HG02981 (cell line): ENCODE results near the gene CNTN2.

ENCODE experiments used
- ATAC-seq: cut with Tn5 transposase; IDR thresholded peaks from one replicate; pipeline ENCODE4 v1.9.1; 2021; ENCODE audit warnings: mild to moderate bottlenecking, moderate library complexity; ENCODE audit not compliant: unreplicated experiment

Gene CNTN2

DNA sequence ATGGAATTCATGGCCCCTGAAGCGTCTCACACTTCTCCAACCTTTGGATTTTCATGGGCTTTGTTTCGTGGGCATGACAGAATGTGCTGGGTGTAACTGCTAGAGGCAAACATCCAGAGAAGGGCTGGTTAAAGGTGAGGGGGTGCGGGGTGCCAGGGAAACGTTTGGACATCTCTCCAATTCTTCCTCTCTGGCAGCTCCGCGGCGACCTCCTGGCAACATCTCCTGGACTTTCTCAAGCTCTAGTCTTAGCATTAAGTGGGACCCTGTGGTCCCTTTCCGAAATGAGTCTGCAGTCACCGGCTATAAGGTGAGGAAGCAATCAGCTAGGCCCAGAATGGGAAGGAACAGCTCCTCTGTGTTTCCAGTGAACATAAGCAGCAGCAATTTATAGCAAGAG is 29.3 kb downstream of the CNTN2 start:
- no peak for ATAC-seq

DNA sequence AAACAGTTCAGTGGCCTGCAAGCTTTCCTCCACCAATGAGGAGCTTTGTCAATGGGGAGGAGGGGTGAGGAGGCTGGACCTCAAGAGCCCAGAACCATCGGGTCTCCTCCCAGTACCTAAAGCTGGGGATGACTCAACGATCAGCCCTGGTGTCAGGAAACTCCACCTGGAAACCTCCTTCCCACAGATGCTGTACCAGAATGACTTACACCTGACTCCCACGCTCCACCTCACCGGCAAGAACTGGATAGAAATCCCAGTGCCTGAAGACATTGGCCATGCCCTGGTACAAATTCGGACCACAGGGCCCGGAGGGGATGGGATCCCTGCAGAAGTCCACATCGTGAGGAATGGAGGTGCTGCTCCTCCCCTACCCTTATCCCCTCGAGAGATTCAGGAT is 29.9 kb downstream of the CNTN2 start:
- ATAC-seq, result no peak

- ATAC-seq, result no peak
Observed at GRCh38 chr1:205073511-205073910, 30.5 kb downstream of the CNTN2 start.

DNA sequence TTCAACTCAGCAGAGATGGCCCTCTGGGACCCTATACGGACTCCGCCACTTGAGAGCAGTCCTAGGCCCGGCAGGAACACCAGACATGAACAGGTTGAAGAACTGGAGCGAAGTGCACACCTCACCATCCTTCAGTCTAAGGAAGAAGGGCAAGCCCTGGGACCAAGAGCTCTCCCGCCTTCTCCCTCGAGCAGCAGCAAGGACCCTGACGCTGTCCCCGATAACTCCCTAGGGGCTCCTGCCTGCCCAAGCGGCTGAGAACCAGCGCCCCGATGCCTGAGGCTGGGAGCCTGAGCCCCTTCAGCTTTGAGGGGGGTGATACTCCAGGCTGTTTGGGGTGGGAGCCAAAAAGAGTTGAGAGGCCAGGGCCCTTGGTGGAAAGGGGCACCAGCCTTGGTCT is 31.1 kb downstream of the CNTN2 start:
- ATAC-seq, result no peak

DNA sequence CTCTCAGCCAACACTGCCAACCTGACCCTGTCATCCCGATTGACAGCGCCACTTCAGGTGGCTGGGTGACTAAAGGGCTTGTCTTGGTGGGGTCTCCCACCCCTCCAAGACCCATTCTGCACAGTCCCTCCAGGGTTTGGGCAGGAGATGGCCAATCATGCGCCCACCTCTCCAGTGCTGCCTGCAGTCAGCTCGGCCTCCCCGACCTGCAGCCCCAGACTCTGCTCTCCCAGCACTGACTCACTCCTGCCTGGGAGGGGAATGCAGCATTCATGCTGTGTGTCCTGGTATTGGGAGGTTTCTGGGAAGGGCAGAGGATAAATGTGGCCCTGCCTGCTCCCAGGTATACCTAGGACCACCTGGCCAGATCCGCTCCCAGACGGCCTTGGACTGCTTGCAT is 31.5 kb downstream of the CNTN2 start:
- ATAC-seq, result no peak

DNA sequence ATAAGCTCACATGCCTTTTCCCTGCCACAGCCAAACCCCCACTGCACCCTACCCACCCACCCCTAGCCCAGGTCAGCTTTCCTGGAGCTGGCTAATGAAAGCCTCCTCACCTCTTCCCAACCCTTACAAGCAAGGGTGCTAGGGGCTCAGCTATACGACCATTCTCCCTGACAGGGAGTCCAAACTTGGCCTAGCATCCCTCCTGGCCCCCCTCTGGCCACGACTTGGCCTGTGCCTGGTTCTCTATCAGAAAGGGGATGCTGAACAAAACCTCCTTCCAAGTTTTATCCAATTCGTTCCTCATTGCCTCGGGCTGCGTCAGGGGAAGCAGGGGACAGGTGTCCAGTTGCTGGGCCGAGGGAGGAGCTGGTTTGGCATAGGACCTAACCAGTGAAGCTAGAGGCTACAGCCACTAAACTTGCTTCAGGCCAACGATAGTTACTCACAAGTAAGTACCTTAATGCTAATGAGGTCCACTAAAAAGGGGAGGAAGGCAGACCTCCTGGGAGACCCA is 32.7 kb downstream of the CNTN2 start:
- ATAC-seq, result no peak

DNA sequence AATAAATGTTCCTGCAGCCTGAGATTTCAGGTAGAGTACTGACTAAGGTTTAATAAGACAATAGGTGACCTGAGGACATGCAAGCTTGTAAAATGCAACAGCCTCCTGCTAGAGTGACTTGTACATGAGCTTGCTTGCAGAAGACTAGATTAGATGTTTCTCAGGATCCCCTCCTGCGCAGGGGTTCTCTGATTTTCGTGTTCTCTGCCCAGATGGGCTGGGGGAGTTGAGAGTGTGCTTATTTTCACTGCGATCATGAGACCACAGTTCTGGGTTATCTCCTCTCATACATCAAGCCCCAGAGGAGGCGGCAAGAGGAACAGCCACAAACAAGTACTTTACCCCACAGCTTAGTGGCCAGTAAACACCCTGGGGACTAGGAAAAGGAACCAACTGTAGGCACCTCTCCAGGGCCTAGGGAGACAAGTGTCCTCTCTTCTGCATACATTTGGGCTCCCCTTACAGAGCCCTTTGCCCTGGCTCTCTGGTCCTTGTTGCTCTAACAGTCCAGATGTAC is 33.3 kb downstream of the CNTN2 start:
- ATAC-seq, result no peak

DNA sequence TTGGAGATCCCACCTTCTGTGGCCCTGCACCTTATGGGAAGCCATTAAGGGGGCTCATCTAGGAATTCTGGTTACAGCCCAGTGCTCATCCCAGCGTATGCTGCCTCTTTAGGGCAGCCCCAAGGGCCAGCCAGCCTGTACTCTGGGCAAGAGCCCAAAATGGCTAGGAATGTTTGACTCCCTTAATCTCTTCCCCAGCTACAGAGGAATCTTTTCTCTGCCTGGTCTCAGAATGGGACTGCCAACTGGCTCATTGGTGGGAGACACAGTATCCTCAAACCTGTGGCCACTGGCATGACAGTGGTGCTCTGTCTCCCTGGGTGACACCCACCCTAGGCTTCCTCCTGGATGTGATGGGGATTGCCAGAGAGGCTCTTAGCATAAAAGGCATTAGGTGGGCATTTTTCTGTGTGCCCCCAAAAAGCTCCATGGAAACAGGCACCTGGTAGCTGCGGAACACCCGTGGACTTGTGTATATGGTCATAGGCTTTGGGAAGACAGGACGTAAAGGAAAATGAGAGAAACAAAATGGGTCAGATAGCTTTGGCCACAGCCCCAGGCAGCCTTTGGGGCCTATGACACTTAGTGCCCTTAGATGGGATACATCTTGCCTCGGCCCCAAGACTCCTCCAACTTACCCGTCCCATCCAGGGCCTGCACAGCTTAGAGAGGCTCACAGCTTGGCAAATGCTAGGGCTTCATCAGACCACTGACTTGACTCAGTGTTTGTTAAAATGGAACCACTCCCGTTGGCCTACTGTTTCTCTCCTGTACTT is 34.3 kb downstream of the CNTN2 start:
- no peak for ATAC-seq

DNA sequence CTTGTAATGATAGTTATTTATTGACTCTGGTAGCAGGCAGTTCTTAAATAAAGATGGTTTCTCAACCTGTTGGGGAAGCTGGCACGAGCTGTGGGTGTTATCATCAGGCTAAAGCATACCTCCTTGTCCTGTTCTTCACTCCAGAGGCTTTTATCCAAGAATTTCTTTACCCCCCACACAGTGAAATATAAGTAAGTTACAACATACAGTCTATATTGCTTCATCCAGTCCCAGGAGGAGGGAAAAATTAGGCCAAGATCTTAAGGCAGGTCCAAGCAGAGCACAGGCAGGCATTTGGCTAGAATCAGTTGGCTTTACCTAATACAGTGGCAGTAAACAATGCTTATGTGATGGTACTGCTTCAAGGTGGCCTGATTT is 34.9 kb downstream of the CNTN2 start:
- no peak for ATAC-seq

- ATAC-seq, result no peak
Observed at GRCh38 chr1:205082431-205082830, 39.4 kb downstream of the CNTN2 start.

- ATAC-seq, result no peak
Observed at GRCh38 chr1:205084360-205084759, 41.3 kb downstream of the CNTN2 start, which contains the start of gene TMEM81. TSS of gene TMEM81 (minus strand) at chr1:205084460. CDS start at chr1:205084320, 140 bp downstream.

- no peak for ATAC-seq
Observed at GRCh38 chr1:205088341-205088740, 45.3 kb downstream of the CNTN2 start.

DNA sequence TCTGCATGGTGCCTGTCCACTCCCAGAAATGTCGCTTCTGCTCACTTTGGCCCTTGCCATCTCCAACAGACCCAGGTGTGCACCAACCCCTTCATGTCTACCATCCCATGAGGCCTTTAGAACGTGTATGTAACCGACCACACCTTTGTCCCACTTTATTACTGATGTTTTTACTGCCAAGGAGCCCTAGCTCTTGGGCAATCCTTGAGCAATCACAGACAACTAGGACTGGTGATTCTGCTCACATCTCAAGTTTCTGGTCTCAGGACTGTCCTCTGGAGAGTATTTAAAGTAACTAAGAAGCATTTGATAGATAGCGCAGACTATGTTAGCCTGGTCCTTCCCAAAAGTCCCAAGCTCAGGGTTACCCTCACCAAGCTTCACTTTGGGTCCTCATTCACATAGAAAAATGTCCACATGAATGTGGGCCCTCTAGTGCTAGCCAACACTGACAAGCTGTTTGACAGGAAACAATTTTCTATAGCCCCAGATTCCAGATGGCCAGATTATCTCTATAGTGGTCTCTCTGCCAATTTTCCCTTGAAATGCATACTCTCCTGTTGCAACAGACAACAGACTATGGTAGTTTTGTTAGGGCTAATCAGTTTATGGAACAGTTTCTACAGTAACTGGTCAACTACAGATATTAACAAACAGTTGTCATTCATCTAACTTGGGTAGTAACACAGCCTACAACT is 48.2 kb downstream of the CNTN2 start:
- ATAC-seq, result no peak

GRCh38 chr1:205095422-205095821 is 52.4 kb downstream of the CNTN2 start:
- no peak for ATAC-seq

GRCh38 chr1:205098242-205098641 is 55.2 kb downstream of the CNTN2 start:
- no peak for ATAC-seq

DNA sequence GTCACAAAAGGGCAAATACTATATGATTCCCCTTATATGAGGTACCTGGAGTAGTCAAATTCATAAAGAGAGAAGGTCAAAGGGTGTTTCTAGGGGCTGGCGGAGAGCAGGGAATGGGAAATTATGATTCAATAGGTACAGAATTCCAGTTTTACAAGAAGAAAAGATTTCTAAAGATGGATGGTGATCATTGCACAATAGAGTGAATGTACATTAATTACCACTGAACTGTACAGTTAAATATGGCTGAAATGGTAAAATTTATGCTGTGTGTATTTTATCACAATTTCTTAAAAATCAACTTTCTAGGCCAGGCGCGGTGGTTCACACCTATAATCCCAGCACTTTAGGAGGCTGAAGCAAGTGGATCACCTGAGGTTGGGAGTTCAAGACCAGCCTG is 59.4 kb downstream of the CNTN2 start:
- ATAC-seq, result no peak

GRCh38 chr1:205107327-205107726 is 64.3 kb downstream of the CNTN2 start:
- ATAC-seq, result no peak

DNA sequence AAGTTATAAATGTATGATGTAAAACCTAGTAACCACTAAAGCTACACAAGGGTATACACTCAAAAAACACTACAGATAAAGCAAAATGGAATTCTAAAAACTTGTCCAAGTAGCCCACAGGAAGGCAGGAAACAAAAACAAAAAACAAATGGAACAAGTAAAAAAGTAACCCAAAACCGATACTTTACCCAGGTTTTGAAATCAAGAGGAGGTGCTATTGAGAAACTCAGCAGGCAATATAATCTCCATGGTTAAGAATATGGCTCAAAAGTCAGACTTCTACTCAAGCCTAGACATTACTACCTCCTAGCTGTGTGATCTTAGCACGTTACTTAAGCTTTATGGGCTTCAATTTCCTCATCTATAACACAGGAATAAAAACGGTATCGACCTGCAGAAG is 65.5 kb downstream of the CNTN2 start:
- ATAC-seq, result no peak

DNA sequence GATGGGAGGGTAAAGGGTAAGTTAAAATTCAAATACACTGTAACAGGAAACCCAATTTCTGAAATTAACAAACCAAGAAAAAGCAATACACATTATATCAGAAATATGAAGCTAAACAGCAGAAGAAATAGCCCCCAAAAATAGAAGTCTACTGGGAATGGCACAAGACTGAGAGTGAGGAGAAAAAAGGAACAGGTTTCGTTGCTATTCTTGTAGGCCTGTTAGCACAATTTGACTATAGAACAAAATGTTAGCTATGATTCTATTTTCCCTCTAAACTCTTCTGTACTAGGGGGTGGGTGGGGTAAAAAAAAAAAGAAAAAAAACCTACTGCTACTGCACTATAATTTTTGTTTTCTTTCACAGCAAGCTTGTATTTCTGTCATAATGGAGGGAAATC is 66.3 kb downstream of the CNTN2 start:
- ATAC-seq, result no peak

DNA sequence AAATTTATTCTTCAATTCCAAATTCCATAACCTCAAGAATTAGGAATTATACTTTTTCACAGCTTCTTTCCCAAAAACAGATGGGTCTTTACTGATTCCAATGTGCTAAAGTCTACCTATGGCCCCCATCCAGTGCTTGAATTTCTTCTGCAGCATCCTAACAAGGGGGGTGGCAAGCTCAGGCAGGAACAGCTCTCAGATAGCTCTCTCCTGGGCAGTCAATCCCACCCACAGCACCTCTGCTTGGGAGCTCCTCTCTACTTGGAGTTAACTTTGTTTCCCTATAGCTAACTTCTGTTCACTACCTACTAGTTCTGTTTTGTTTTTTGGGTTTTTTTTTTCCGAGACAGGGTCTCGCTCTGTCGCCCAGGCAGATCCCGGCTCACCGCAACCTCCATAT is 66.7 kb downstream of the CNTN2 start:
- no peak for ATAC-seq

- no peak for ATAC-seq
Observed at GRCh38 chr1:205111354-205111753, 68.3 kb downstream of the CNTN2 start.

- ATAC-seq, result no peak
Observed at GRCh38 chr1:205118752-205119151, 75.7 kb downstream of the CNTN2 start.
